ENCODE data around the gene DGKD.

Gene DGKD

DNA sequence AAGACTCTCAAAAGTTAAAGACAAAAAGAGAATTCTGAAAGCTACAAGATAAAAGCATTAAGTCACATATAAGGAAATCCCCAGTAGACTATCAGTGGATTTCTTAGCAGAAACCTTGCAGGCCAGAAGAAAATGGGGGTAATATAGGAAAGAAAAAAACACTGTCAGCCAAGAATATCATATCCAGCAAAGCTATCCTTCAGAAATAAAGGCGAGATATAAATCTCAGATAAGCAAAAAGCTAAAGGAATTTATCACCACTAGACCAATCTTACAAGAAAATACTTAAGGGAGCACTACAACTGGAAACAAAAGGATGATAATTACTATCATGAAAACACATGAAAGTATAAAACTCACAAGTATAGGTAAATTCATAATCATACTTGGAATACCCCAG lies 149.2 kb downstream of the DGKD start:
- in situ Hi-C loops (cut with HindIII; ENCODE audit: low pct_ligation_motif_present, low sequenced_read_pairs), result no loop called here
- Histone ChIP-seq H3K27ac (no peak overlapping the region), H3K36me3 (replicated peaks) (no peaks in the 10 kb centered on the region), H3K4me3 (ENCODE audit: low read depth, low read length) (no peak overlapping the region), H3K27me3 (replicated peaks) (no peaks in the 10 kb centered on the region)
- DNase-seq, result no peak
- TF ChIP-seq, protein P1, sequence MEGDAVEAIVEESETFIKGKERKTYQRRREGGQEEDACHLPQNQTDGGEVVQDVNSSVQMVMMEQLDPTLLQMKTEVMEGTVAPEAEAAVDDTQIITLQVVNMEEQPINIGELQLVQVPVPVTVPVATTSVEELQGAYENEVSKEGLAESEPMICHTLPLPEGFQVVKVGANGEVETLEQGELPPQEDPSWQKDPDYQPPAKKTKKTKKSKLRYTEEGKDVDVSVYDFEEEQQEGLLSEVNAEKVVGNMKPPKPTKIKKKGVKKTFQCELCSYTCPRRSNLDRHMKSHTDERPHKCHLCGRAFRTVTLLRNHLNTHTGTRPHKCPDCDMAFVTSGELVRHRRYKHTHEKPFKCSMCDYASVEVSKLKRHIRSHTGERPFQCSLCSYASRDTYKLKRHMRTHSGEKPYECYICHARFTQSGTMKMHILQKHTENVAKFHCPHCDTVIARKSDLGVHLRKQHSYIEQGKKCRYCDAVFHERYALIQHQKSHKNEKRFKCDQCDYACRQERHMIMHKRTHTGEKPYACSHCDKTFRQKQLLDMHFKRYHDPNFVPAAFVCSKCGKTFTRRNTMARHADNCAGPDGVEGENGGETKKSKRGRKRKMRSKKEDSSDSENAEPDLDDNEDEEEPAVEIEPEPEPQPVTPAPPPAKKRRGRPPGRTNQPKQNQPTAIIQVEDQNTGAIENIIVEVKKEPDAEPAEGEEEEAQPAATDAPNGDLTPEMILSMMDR (IDR thresholded peaks at IDR 0.05; ENCODE audit: low read depth, low read length, missing control alignments), result no peak

DNA sequence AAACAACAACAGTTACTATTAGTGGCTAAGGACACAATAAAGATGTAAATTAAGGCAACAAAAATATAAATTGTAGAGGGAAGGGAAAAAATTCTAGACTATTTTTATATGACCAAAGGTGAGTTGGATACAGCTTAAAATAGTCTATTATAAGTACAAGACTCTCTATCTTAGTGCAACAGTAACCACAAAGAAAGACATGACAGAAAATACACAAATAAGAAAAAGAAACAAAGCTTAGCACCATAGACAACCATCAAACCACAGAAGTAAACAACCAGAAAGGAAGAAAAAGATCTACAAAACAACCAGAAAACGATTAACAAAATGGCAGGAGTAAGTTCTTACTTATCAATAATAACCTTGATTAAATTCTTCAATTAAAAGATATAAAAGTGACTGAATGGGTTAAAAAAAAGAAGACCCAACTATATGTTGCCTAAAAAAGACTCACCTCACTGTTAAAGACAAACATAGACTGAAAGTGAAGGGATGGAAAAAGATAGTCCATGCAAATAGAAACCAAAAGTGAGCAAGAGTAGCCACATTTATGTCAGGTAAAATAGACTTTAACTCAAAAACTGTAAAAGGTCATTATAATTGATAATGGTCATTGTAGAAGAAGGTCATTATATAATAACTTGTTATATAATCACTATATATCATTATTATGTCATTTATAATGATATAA lies 149.8 kb downstream of the DGKD start:
- H3K27me3 ChIP-seq (replicated peaks), result no peaks in the 10 kb centered on the region
- no peaks in the 10 kb centered on the region for H3K36me3 ChIP-seq (replicated peaks)
- in situ Hi-C loops (cut with HindIII; ENCODE audit: low pct_ligation_motif_present, low sequenced_read_pairs), result no loop called here
- DNase-seq, result no peak
- TF ChIP-seq, protein P1 (IDR thresholded peaks at IDR 0.05; ENCODE audit: low read depth, low read length, missing control alignments), result no peak
- no peak overlapping the region for H3K27ac ChIP-seq
- no peak overlapping the region for H3K4me3 ChIP-seq (ENCODE audit: low read depth, low read length)

DNA sequence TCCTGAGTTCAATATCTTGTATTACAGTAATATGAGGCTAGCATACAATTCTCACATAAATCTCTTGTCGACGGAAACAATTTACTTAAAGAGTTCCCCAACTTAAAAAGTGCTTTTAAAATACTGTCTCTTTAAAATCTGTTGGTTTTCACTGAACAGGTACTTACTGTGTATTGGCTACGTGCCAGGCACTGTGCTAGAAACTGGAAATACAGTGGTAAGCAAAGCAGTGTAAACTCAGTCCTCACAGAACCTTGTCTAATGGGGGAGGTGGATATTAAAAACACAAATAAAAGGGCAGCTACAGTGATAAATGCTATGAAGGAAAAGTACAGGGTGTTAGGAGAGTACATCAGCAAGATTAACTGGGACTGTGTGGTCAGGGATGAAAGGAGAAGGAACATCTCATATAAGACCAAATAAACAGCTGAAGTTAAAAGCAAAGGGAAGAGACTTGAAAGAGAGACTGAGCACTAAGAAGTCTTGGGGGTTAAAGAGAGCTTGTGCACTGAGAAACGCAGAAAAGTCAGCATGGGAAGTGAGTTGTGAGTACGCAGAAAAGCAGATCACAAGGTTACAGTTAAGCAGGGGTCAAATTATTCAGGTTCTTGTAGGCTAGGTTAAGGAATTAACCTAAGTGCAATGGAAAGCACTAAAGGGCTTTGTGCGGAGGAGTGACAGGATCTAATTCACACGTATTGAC lies 159.8 kb downstream of the DGKD start:
- Histone ChIP-seq H3K27me3 (replicated peaks) (no peaks in the 10 kb centered on the region), H3K4me3 (ENCODE audit: low read depth, low read length) (no peak overlapping the region), H3K27ac (no peak overlapping the region), H3K36me3 (replicated peaks) (no peaks in the 10 kb centered on the region)
- in situ Hi-C loops (cut with HindIII; ENCODE audit: low pct_ligation_motif_present, low sequenced_read_pairs), result no loop called here
- TF ChIP-seq, protein P1 (IDR thresholded peaks at IDR 0.05; ENCODE audit: low read depth, low read length, missing control alignments), result no peak
- DNase-seq, result no peak

DNA sequence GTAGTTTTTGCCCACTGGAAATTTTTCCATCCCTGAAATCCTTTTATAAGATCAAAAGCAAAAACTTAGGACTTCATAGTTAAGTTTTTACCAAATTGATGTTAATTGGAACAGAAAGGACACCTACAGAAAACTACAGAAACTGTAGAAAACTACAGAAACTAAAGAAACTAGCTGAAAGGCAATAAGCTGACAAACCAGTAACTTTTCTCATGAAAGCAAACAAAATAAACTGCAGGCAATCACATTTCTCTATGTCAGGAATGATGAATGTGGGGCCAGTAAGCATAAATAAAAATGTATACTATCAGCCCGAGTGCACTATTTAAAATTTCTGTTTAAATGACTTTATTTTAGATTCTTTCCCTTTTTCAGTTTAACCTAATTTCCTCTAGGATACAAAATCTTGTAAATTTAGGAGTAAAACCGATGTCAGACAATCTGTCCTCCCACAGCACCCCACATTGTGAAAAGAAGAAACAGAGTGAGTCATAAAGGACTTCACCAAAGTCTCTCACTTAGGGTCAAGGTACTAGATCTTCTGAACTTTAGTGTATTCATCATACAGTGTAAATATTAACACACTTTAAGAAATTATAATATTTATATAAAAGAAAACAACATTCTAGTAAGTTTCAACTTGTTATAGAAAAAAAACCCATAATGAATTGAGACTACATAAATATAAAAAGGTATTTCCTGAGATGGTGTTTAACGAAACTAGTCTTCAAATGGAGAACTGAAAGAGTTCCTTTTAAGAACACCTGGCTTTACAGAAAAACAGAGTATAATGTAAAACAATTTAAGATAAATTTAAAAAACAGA lies 165.7 kb downstream of the DGKD start:
- H3K27me3 ChIP-seq (replicated peaks), result no peaks in the 10 kb centered on the region
- H3K4me3 ChIP-seq (ENCODE audit: low read depth, low read length), result no peak overlapping the region
- H3K27ac ChIP-seq, result no peak overlapping the region
- no peaks in the 10 kb centered on the region for H3K36me3 ChIP-seq (replicated peaks)
- no peak for DNase-seq
- TF ChIP-seq, protein P1 (IDR thresholded peaks at IDR 0.05; ENCODE audit: low read depth, low read length, missing control alignments), result no peak
- in situ Hi-C loops (cut with HindIII; ENCODE audit: low pct_ligation_motif_present, low sequenced_read_pairs), result no loop called here
